GM19438 (cell line): Measurements from ENCODE around the gene LRRIQ1.
"Not testable (repeated sequence)": the region's sequence is repeated elsewhere in the genome, so short reads cannot be mapped to it uniquely, and the experiment has no call there.

ENCODE experiments used
- ATAC-seq: cut with Tn5 transposase; IDR thresholded peaks from one replicate; pipeline ENCODE4 v1.9.1; 2021; ENCODE audit warnings: low read depth; ENCODE audit not compliant: unreplicated experiment

Gene LRRIQ1, protein sequence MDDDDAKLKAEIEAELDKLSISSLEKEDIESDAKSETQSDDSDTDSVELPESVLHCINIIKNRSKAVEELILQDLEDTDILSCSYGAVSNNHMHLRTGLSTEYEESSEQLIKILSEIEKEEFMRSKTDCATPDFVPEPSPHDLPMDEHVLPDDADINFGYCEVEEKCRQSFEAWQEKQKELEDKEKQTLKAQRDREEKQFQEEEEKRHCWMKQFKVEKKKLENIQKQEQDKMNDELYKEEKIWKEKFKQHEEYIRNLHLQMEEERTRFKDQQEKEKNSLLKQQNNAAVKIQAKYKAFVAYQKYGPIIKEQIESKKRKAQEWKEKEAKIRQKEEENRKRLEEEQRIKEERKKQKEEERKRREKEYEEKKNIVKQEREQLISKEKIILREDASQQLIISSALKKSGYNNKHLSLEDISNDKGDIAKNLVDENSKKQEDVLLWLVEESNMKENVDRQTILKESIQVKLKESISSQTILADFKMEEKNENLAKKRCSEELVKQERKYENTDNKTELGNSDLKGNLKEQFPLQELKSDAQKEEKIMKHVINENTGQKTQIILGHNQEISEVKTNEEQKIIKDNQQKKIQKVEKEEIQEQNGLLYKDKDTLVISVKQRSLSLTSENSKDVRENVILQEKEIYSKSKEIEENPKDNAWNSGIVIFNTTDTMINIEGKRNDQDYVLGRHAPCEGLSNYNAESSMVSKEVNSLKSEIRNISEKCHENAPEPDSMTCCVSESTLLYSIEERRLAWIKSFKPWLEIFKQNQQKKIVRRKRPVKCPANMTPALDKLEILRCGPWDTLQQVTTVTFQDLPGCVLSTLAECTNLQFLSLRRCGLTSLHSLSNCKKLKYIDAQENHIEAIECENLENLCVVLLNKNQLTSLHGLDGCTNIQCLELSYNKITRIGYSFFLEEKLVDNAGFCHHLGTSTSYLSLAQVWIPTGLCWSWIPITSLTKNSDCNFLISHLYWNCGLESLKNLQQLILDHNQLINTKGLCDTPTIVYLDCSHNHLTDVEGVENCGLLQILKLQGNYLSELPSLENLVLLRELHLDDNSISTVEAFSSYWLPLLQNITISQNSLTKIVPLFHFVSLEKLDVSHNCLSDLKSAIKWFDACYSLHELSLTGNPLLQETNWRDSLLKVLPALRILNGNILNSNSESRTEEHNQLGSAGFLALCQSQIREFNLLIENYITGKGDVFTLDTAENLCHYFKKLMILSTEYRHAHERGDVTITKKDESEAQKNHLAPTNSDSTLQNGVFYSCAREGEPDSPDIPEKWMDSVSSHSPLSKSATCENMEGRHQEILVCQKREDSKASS (N-terminal part only)

DNA sequence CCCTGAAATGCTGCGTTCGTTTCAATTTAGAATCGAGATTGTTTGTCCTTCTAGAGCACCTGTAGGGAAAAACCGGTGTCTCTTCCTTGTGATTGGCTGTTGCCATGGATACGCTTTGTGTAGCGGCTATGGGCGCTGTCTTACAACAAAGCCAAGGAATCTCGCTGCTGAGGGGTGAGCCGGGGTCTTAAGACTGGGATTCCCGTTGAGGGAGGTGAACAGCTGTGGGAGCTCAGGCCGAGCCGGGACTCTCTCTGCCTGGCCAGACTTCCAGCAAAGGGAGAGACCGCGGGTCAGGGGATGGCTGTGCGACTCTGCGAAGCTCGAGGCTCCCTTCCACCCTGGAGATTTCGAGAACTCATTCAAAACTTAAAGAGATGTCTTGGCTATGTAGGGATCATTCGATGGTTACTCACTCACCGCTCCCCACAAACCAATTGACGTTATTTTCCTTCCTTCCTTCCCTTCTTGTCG is at the start of gene LRRIQ1, which contains the start of gene TSPAN19:
LRRIQ1 (plus strand) TSS at position 118 of the 474 bp plus-strand sequence. CDS start 1,826 bp downstream, outside the sequence.
TSPAN19 (minus strand) TSS at position 44 of the 474 bp plus-strand sequence. CDS start 6,331 bp downstream, outside the sequence.
- ATAC-seq = no peak

DNA sequence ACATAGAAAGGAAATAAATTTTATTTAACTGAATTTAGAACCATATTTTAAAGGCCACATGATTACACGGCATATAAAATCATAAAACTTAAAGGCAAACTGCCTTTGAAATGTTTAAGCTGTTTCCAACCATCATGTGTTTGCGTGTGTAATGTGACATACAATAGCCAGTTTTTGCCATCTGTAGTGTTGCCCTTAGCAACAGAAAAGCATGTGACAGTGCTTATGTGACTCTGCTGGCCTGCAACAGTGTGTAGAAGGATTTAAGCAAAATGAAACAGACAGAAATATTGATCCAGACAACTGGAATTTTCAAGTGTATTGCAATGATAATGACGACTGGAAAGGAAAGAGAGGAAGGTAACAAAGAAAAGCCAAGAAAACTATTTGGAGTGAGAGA is 49.6 kb upstream of the LRRIQ1 start:
- no peak for ATAC-seq

DNA sequence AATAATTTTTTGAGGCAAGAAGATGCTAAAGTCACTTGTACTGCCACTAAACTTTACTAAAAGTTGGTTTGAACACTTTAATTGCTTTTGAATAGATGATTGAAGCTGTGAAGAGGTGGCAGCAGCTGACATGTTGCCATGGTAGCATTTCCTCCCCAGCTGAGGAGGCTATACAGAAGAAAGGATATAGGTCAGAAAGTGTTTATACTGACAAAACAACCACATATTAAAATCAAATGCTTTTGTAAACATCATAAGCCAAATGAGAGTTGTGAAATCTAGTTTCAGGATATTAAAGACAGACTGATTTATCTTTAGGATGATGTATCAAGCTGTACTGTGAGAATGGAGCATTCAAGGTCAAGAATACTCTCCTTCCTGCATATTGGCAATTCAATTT is 41.7 kb upstream of the LRRIQ1 start:
- no peak for ATAC-seq

DNA sequence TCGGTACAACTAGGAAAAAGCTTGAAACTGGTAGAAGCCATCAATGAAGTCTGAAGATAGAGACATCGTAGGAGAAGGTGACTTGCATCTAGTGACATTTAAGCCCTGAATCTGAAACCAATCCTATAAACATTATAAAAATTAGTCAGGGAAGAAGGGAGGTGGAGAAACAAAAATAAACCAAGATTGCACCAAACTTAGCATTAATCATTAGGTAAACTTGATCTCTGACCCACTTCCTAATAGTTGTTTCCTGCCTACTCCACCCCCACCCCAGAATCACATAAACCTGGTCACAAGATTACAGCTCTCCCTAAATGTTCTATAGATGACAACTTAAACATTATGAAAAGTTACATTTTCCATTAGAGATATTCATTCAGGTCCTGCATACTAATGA is 40.5 kb upstream of the LRRIQ1 start:
- no peak for ATAC-seq

DNA sequence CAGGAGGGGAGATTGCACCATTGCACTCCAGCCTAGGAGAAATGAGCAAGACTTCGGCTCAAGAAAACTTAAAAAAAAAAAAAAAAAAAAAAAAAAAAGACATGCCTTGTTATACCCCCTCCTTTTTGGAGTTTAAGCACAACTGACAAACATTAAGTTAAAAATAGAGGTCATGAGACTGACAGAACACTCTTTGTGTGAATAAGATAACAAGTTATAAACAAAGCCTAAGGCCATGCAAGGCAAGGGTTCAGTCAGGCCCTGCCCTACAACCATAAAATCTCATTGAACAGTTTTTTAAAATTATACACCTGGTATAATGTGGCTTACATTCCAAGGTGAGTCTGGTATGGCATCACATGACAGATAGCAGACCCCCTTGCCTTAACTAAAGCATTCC is 39.4 kb upstream of the LRRIQ1 start:
- no peak for ATAC-seq

DNA sequence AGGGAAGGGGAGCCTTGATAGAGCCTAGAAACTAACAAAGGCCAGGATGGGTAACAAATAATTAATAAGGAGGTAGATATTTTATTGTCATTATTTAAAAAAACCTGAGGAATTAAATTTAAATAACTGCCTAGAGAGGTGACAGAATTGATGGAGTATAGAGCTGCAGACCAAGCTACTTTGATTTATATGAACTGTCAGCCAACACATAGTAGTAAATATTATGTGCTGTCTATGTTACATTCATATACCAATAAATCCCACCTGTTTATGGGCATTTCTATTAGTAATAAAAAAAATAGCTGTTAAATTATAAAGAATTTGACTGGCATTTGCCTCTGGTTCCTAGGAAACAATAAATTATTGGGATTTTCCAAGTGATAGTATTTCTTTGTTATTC is 37.8 kb upstream of the LRRIQ1 start:
- no peak for ATAC-seq

DNA sequence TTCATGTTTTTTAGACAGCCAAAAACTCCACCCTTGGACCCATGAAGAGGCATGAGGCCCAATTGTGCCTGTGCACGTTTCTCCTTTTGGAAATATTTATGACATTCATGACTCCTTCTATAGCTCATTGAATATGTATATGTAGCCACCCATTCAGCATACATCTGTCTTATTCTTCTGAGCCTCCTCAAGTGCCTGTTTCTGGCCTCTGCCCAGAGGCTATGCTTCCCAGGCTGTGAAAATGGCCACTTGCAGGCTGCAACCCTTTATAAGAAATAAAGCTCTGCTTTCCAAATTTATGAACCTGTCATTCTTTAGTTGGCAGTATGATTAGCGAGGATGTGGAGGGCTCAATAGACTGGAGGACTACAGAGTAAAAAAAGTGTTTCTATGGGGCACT is 35.4 kb upstream of the LRRIQ1 start:
- no peak for ATAC-seq

DNA sequence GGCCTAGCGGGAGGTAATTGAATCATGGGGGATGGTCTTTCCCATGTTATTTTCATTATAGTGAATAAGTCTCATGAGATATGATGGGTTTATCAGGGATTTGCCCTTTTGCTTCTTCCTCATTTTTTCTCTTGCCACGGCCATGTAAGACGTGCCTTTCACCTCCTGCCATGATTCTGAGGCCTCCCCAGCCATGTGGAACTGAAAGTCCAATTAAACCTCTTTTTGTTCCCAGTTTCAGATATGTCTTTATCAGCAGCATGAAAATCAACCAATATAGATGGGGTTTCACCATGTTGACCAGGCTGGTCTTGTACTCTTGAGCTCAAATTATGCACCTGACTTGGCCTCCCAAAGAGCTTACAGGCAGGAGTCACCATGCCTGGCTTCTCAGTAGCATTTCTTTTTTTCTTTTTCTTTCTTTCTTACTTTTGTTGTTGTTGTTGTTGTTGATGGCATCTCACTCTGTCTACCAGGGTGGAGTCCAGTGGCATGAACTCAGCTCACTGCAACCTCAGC is 33.3 kb upstream of the LRRIQ1 start:
- ATAC-seq = no peak

DNA sequence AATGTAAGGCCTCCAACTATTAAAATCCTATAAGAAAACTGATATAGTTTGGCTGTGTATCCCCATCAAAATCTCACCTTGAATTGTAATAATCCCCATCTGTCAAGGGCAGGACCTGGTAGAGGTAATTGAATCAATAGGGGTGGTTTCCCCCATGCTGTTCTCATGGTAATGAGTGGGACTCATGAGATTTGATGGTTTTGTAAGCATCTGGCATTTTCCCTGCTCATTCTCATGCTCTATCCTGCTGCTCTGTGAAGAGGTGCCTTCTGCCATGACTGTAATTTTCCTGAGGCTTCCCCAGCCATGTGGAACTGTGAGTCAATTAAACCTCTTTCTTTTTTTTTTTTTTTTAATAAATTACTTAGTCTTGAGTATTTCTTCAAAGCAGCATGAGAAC is 31.9 kb upstream of the LRRIQ1 start:
- no peak for ATAC-seq

DNA sequence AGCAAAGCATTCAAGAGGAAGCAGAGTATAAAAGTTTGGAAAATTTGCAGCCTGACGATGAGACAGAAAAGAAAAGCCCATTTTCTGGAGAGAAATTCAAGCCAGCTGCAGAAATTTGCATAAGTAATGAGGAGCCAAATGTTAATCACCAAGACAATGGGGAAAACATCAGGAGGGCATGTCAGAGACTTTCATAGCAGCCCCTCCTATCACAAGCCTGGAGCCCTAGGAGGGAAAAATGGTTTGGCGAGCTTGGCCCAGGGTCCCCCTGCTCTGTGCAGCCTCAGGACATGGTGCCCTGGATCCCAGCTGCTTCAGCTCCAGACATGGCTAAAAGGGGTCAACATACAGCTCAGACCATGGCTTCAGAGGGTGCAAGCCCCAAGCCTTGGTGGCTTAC is 31.1 kb upstream of the LRRIQ1 start:
- not testable (repeated sequence) for ATAC-seq

DNA sequence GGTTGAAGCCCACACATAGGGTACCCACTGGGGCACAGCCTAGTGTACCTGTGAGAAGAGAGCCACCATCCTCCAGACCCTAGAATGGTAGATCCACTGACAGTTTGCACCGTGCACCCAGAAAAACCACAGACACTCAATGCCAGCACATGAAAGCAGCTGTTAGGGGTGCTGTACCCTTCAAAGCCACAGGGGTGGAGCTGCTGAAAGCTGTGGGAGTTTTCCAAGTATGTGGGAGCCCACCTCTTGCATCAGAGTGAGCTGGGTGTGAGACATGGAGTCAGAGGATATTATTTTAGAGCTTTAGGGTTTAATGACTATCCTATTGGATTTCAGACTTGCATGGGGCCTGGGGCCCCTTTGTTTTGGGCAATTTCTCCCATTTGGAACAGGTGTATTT is 30.5 kb upstream of the LRRIQ1 start:
- no peak for ATAC-seq

DNA sequence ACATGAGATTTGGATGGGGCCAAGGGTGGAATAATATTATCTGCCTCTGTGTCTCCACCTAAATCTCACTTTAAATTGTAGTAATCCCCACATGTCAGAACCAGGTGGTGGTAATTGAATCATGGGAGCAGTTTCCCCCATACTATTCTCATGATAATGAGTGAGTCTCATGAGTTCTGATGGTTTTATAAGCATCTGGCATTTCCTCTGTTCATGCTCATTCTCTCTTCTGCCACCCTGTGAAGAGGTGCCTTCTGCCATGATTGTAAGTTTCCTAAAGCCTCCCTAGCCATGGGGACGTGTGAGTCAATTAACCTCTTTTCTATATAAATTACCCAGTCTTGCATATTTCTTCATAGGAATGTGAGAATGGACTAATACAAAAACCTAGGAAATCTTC is 29.9 kb upstream of the LRRIQ1 start:
- no peak for ATAC-seq

DNA sequence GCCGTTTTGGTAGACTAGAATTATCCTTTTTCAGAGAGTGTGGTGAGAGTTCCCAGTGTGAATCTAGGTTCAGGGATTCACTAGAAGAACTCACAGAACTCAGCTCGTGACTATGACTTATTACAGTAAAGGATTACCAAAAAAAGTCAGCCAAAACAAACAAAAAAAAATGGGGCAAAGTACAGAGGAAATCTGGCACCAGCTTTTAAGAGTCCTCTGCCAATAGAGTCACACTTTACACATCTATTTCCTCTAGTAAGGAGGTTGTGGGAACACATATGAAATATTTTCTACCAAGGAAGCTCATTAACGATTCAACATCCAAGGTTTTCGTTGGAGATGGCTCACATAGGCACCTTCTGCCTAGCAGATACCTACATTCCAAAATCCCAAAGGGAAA is 28.3 kb upstream of the LRRIQ1 start:
- no peak for ATAC-seq

DNA sequence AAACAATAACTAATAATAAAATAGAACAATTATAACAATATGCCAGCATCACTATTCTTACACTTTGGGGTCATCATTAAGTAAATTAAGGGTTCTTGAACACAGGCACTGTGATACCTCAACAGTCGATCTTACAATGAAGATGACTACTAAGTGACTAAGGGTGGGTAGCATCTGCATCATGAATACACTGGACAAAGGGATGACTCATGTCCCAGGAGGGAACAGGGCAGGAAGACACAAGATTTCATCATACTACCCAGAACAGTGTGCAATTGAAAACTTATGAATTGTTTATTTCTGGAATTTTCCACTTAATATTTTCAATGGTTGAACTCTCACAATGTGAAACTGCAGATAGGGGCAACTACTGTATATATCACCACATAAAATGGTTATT is 19.7 kb upstream of the LRRIQ1 start:
- no peak for ATAC-seq

DNA sequence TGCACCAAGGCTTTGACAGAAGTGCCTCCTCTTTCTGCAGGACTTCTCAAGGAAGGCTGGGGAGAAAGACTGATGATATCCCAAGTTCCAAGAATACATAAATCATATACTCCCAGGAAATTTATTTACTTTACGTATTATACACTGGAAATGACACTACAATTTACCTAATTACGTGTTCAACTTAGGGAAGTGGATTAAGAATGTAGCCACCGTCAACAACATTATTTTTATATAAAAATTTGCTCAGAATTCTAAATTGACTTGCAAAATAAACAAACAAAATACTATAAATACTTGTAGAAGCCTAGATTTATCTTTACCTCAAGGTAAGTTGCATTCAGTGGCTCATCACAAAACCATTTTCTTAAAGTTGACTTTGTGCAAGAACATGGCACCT is 19.0 kb upstream of the LRRIQ1 start:
- no peak for ATAC-seq

DNA sequence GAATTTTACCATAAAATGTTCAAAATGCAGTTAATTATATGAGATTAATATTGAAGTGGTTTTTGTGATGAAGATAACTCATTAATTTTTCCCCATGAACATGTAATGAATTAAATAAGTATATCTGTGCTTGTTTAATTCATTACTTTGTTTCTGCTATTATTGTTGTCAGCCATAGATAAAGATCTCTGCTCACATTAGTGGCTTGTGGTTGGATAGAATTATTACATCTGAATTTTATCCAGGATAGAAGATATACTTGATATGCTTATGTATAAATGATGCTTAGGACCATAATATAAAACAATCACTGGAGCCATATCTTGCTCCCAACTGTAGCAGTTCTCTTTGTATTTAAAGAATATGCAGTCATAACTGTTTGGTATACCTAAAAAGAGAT is 18.5 kb upstream of the LRRIQ1 start:
- no peak for ATAC-seq

DNA sequence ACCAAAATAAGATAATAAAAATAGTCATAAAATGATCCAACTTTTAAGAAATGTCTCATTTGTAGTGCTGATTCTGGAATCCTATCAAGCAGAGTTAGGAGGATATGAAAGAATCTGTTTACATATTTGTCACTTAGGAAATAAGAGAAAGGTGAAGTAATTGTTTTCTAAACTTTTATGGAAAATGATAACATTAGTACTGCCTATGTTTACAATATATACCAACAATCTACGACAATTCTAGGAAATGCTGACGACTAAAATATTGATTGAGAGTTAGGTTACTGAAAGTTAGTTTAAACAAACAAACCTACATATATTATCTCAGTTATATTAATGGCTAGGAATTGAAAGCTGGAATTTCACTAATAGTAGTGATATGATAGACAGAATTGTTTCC is 18.1 kb upstream of the LRRIQ1 start:
- no peak for ATAC-seq

DNA sequence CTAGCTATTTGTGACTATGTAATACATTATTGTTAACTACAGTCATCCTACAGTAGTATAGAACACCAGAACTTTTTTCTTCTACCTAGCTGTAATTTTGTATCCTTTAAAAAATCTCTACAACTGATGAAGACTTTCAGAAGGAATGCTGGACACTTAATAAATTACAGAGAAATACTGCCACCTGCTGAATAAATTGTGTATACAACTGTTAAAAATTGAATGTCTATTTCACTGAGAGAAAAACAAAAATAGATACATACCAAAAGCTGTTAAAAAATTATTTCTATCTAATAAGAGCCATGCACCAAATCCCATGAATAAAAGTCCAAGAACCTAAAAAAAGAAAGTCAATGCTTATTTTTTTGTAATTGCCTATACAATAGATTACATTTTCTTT is 6.7 kb upstream of the LRRIQ1 start:
- ATAC-seq = no peak

DNA sequence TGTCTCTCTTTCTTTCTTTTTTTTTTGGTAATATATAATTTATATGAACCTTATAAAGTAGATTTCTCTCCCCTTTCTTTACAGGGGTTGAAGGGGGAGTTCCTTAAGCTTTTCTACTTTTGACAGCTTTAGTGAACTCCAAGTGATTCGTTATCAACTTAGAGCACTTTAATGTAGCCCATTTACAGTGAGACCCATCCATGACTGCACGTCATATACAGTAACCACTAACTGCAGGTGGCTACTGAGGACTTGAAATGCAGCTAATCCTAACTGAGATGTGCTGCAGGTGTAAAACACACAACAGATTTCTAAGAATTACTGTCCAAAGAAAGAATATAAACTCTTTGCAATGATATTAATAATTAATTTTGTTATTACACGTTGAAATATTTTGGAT is 582 bp downstream of the LRRIQ1 start:
- no peak for ATAC-seq

DNA sequence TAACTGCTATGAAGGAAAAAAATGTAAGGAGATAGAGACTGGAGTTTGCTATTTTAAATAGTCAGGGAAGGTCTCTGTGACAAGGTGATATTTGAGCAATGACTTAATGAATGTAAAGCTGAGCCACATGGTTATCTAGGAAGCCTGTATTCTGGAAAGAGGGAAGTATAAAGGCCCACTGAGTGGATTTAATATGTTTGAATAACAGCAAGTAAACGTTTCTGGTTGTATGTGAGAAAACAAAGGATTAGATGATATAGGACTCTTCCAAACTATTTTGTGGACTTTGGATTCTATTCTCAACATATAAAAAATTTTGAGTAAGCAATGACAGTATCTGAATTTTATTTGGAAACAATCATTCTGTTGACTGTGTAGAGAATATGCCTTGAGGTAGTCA is 5.2 kb downstream of the LRRIQ1 start:
- ATAC-seq = no peak
